ENCODE results near the gene PET100. TPM values are rescaled to one million over a fixed set of nuclear protein-coding genes. Genes with fewer than 3 reads are reported as not detected.

The PET100 gene
- 100 to 1,000 TPM in 2 of 6 donors, 10 to 100 TPM in 4; 21.3 to 133 (median 71.3) TPM for total RNA-seq

GRCh38 chr19:7629347-7630054 is at the start of gene PET100, which contains the start of gene XAB2:
PET100 (plus strand) TSS chr19:7629793; CDS start chr19:7629834, 41 bp downstream.
XAB2 (minus strand) TSS chr19:7629545; CDS start chr19:7629527, 18 bp downstream.
- TF ChIP-seq CTCF (IDR thresholded peaks at IDR 0.05) (peak in 1 of 6 experiments; percentile 9), EP300 (IDR thresholded peaks at IDR 0.05) (no peak), POLR2A (IDR thresholded peaks at IDR 0.05) (peak in 2 of 4 donors; percentile 66 to 76), POLR2AphosphoS5 (IDR thresholded peaks at IDR 0.05) (peak; percentile 80 to 90)
- H3K36me3 ChIP-seq: peaks cover 5 to 45% (median 28%) of the 10 kb centered on the region in 4 donors
- H3K4me1 ChIP-seq: peaks cover 28 to 40% (median 32%) of the 10 kb centered on the region in 4 donors
- H3K9me3 ChIP-seq: no peaks in the 10 kb centered on the region
- peak within 1 kb of the TSS; percentile 88 to 91 (median 88) for H3K27ac ChIP-seq
- ATAC-seq (ENCODE audit: low FRiP score in 2 of 2) (peak; percentile 95 to 96), DNase-seq (peak; percentile 92 to 97)
- no peaks in the 10 kb centered on the region for H3K27me3 ChIP-seq
- H3K4me3 ChIP-seq: peak within 1 kb of the TSS; percentile 70 to 85 (median 76)
- WGBS, 2 donors: 0 to 1% methylated on average over 37 to 38 of the region's 40 CpGs

GRCh38 chr19:7582446-7582845 is 47.1 kb upstream of the PET100 start:
- H3K36me3 ChIP-seq: no peaks in the 10 kb centered on the region
- no peak overlapping the region for H3K27ac ChIP-seq
- 57 to 60% methylated on average over 11 of the region's 11 CpGs for WGBS, 2 donors
- no peak for TF ChIP-seq POLR2A (IDR thresholded peaks at IDR 0.05)
- DNase-seq (peak in 1 of 2 donors; percentile 59), ATAC-seq (ENCODE audit: low FRiP score in 2 of 2) (peak in 1 of 2 donors; percentile 58)
- no peaks in the 10 kb centered on the region for H3K9me3 ChIP-seq
- H3K4me3 ChIP-seq: no peak overlapping the region
- H3K27me3 ChIP-seq: no peaks in the 10 kb centered on the region
- no peaks in the 10 kb centered on the region for H3K4me1 ChIP-seq

- TF ChIP-seq POLR2AphosphoS5 (IDR thresholded peaks at IDR 0.05) (no peak), POLR2A (IDR thresholded peaks at IDR 0.05) (no peak), EP300 (IDR thresholded peaks at IDR 0.05) (no peak), CTCF (IDR thresholded peaks at IDR 0.05) (no peak)
- ATAC-seq (ENCODE audit: low FRiP score in 2 of 2): no peak
- Histone ChIP-seq H3K9me3 (no peaks in the 10 kb centered on the region), H3K36me3 (no peaks in the 10 kb centered on the region), H3K27me3 (no peaks in the 10 kb centered on the region), H3K4me3 (no peak overlapping the region), H3K4me1 (peaks cover 0 to 6% (median 0%) of the 10 kb centered on the region in 4 donors), H3K27ac (no peak overlapping the region)
- 91% methylated on average over 7 of the region's 7 CpGs for WGBS, 2 donors
- DNase-seq: no peak
Observed at GRCh38 chr19:7589822-7590221, 39.8 kb upstream of the PET100 start.

- Histone ChIP-seq H3K4me3 (no peak overlapping the region), H3K36me3 (no peaks in the 10 kb centered on the region), H3K27ac (no peak overlapping the region), H3K9me3 (no peaks in the 10 kb centered on the region), H3K27me3 (no peaks in the 10 kb centered on the region), H3K4me1 (peaks cover 0 to 8% (median 0%) of the 10 kb centered on the region in 4 donors)
- ATAC-seq (ENCODE audit: low FRiP score in 2 of 2) (no peak), DNase-seq (peak in 1 of 2 donors; percentile 63)
- WGBS, 2 donors: 48 to 100% methylated on average over 1 to 3 of the region's 8 CpGs
- TF ChIP-seq CTCF (IDR thresholded peaks at IDR 0.05): no peak
- no peak for TF ChIP-seq POLR2AphosphoS5 (IDR thresholded peaks at IDR 0.05)
- TF ChIP-seq EP300 (IDR thresholded peaks at IDR 0.05): no peak
- TF ChIP-seq POLR2A (IDR thresholded peaks at IDR 0.05): no peak
Observed at GRCh38 chr19:7590256-7590655, 39.3 kb upstream of the PET100 start.

- H3K27me3 ChIP-seq: peaks cover 0 to 8% (median 4%) of the 10 kb centered on the region in 4 donors
- peak within 1 kb of the TSS in 3 of 4 donors; percentile 35 to 66 (median 64) for H3K27ac ChIP-seq
- H3K4me1 ChIP-seq: peaks cover 2 to 21% (median 7%) of the 10 kb centered on the region in 4 donors
- 0 to 1% methylated on average over 19 to 22 of the region's 78 CpGs for WGBS, 2 donors
- no peaks in the 10 kb centered on the region for H3K9me3 ChIP-seq
- H3K36me3 ChIP-seq: no peaks in the 10 kb centered on the region
- ATAC-seq (ENCODE audit: low FRiP score in 2 of 2): peak; percentile 56 to 76
- peak; percentile 42 to 93 for DNase-seq
- peak within 1 kb of the TSS in 3 of 4 donors; percentile 56 to 60 (median 56) for H3K4me3 ChIP-seq
- TF ChIP-seq CTCF (IDR thresholded peaks at IDR 0.05): no peak
- TF ChIP-seq EP300 (IDR thresholded peaks at IDR 0.05): no peak
- TF ChIP-seq POLR2AphosphoS5 (IDR thresholded peaks at IDR 0.05): no peak
- TF ChIP-seq POLR2A (IDR thresholded peaks at IDR 0.05): peak in 1 of 4 donors; percentile 17
Observed at GRCh38 chr19:7595466-7596133, 34.0 kb upstream of the PET100 start, which contains the start of gene CAMSAP3. CAMSAP3 (plus strand) TSS chr19:7595863; CDS start chr19:7596003, 140 bp downstream.

Measured in upper lobe of left lung (tissue), 6 donors.